Type B pancreatic cell (in vitro differentiated cells): ENCODE data around the gene NUAK1. TPM values are rescaled to one million over a fixed set of nuclear protein-coding genes. Genes with fewer than 3 reads are reported as not detected.

Experiments
- DNase-seq: peaks from one replicate; pipeline ENCODE4 v3.0.0; 2021; ENCODE audit warnings: mixed read lengths; ENCODE audit not compliant: unreplicated experiment; ENCODE audit errors: extremely low spot score
- H3K27ac Mint-ChIP-seq: 2 replicates; pipeline ENCODE4 v1.8.0; 2021; ENCODE audit warnings: mild to moderate bottlenecking, mixed read lengths
- H3K27me3 Mint-ChIP-seq: 2 replicates; pipeline ENCODE4 v1.8.0; 2021; ENCODE audit warnings: mixed read lengths
- H3K36me3 Mint-ChIP-seq: 2 replicates; pipeline ENCODE4 v1.8.0; 2021; ENCODE audit warnings: mixed read lengths
- H3K4me1 Mint-ChIP-seq: one replicate; pipeline ENCODE4 v1.8.0; 2021; ENCODE audit warnings: mixed read lengths; ENCODE audit not compliant: unreplicated experiment
- H3K4me3 Mint-ChIP-seq: 2 replicates; pipeline ENCODE4 v1.8.0; 2021; ENCODE audit warnings: mild to moderate bottlenecking, mixed read lengths
- H3K9me3 Mint-ChIP-seq: 2 replicates; pipeline ENCODE4 v1.8.0; 2021; ENCODE audit warnings: mixed read lengths
- total RNA-seq: library from RNA; stranded (reverse); gene quantifications from 2 replicates; pipeline ENCODE4 v1.2.1, GENCODE V29; 2021; ENCODE audit warnings: low replicate concordance
- TF ChIP-seq, protein P1 (sequence below): fragments of 200-600 bp; sonication (generic); conservative IDR thresholded peaks from 2 replicates; pipeline ENCODE4 v1.5.0; 2021; ENCODE audit warnings: antibody characterized with exemption, mild to moderate bottlenecking

Gene NUAK1
- total RNA-seq, 1 donor from 2014 or later: 8.1 TPM

DNA sequence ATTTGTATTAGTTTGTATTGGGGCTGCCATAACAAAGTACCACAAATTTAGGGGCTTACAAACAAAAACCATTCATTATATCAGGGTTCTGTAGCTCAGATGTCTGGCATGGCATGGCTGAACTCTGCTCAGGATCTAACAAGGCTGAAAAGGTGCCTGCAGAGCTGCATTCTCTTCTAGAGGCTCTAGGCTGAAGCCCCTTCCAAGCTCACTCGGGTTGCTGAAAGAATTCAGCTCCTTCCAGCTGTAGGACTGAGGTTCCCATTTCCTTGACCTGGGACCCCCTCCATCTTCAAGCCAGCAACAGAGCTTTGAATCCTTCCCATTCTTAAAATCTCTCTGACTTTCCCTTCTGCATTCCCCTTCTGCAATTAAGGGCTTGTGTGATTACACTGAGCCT lies 90.7 kb downstream of the NUAK1 start:
- Mint-ChIP-seq H3K4me3 (no peak overlapping the region), H3K4me1 (peaks cover 10% of the 10 kb centered on the region), H3K9me3 (no peaks in the 10 kb centered on the region), H3K36me3 (no peaks in the 10 kb centered on the region), H3K27me3 (peaks cover 19% of the 10 kb centered on the region), H3K27ac (no peak overlapping the region)
- no peak for DNase-seq
- TF ChIP-seq, protein P1, sequence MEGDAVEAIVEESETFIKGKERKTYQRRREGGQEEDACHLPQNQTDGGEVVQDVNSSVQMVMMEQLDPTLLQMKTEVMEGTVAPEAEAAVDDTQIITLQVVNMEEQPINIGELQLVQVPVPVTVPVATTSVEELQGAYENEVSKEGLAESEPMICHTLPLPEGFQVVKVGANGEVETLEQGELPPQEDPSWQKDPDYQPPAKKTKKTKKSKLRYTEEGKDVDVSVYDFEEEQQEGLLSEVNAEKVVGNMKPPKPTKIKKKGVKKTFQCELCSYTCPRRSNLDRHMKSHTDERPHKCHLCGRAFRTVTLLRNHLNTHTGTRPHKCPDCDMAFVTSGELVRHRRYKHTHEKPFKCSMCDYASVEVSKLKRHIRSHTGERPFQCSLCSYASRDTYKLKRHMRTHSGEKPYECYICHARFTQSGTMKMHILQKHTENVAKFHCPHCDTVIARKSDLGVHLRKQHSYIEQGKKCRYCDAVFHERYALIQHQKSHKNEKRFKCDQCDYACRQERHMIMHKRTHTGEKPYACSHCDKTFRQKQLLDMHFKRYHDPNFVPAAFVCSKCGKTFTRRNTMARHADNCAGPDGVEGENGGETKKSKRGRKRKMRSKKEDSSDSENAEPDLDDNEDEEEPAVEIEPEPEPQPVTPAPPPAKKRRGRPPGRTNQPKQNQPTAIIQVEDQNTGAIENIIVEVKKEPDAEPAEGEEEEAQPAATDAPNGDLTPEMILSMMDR: no peak

DNA sequence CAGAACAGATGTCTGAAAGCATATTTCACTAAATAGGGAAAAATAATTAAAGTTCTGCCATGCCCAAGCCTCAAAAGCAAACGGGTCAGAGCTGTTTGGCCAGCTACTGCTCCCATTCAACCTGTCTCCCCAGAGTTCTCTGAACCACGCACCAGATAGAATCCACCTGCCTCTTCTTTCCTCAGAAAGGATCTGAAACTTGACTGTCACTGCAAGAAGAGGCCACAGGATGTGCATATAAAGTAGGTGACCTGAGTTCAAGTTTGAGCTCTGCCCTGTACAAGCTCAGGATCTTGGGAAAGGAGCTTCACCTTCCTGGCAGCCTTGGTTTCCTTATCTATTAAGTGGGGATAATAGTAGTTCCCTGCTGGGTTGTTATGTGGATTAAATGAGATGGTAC lies 91.8 kb downstream of the NUAK1 start:
- no peak for DNase-seq
- TF ChIP-seq, protein P1: no peak
- H3K4me3 Mint-ChIP-seq: no peak overlapping the region
- H3K4me1 Mint-ChIP-seq: peaks cover 5% of the 10 kb centered on the region
- no peaks in the 10 kb centered on the region for H3K9me3 Mint-ChIP-seq
- H3K27ac Mint-ChIP-seq: no peak overlapping the region
- peaks cover 17% of the 10 kb centered on the region for H3K27me3 Mint-ChIP-seq
- H3K36me3 Mint-ChIP-seq: no peaks in the 10 kb centered on the region

DNA sequence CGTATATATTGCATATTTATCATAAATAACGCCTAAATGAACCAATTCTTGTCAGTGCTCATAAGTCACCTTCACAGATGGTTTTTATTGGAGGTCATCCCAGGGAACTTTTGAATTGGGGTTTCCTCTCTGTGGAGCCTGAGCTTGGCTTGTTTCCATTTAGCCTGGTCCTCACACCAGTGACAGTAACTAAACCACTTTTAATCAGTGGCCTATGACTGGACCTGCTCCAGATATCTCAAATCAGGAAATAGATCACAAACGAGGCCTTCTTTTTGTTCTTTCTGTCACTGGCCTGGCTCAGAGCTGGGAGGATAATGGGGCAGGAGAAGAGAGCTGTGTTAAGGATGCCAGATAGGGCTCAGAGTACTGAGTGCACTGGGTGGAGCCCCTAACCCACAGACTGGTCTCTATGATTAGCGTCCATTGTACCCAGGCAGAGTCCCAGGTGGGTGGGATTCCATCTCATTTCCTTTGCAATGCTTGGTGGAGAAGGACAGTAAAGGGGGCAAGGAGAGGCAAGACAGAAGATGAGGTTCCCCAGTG lies 92.4 kb downstream of the NUAK1 start:
- H3K27me3 Mint-ChIP-seq: peaks cover 12% of the 10 kb centered on the region
- H3K9me3 Mint-ChIP-seq: no peaks in the 10 kb centered on the region
- H3K36me3 Mint-ChIP-seq: no peaks in the 10 kb centered on the region
- DNase-seq: no peak
- H3K4me3 Mint-ChIP-seq: no peak overlapping the region
- TF ChIP-seq, protein P1: no peak
- no peak overlapping the region for H3K27ac Mint-ChIP-seq
- H3K4me1 Mint-ChIP-seq: no peaks in the 10 kb centered on the region

DNA sequence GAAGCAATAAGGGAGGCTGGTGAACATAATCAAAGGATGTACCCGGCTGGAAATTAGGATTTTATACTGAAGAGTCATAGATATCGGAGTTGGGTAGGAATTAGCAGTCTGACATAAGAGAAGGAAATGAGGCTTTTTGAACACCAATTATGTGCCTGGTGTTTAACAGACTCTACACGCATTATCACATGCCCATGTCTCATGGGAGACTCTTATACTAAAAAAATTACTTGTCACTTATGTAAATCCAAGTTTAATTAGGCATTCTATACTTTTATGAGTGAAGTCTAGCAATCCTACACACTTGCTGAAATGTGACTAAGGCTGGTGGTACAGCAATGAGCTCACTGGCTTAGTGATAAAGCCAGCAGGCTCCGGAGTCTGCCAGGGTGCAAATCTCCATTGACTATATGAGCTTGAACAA lies 93.5 kb downstream of the NUAK1 start:
- no peaks in the 10 kb centered on the region for H3K4me1 Mint-ChIP-seq
- no peak overlapping the region for H3K4me3 Mint-ChIP-seq
- TF ChIP-seq, protein P1: no peak
- DNase-seq: no peak
- no peak overlapping the region for H3K27ac Mint-ChIP-seq
- no peaks in the 10 kb centered on the region for H3K36me3 Mint-ChIP-seq
- peaks cover 4% of the 10 kb centered on the region for H3K27me3 Mint-ChIP-seq
- no peaks in the 10 kb centered on the region for H3K9me3 Mint-ChIP-seq

DNA sequence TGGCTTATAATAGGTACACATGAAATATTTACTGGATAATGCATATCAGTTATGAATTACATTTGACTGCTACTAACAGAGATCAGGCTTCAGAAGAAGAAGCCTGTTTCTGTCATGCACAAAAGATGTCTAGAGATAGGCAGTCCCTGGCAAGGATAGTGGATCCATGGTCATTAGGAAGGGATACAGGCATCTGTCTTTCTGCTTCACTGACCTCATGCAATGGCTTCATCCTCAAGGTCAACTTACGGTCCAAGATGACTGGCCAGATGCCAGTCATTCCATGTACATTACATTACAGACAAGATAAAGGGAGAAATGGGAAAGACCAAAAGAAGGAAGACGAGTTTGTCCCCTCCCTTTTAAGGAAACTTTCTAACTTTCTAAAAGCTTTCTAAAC lies 94.0 kb downstream of the NUAK1 start:
- Mint-ChIP-seq H3K4me1 (no peaks in the 10 kb centered on the region), H3K27ac (no peak overlapping the region), H3K9me3 (no peaks in the 10 kb centered on the region), H3K36me3 (no peaks in the 10 kb centered on the region), H3K27me3 (peaks cover 3% of the 10 kb centered on the region), H3K4me3 (no peak overlapping the region)
- TF ChIP-seq, protein P1: no peak
- DNase-seq: no peak

DNA sequence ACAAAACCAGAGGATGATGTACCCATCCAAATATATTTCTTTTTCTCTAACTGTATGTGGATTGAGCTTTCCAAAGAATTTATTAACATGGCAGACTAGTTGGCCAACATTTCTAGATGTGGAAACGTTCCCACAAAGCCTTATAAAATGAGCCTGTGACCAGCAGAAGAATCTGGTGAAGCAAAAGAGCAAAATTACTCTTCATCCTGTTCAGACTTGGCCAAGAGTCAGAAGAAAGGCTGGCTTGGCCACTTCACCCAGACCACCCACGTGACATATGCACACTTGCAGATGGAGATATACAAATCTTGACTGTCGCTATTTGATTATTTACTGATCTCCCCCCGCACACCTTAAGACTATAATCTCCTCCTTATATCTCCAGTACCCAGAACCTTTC lies 96.7 kb downstream of the NUAK1 start:
- H3K4me3 Mint-ChIP-seq: no peak overlapping the region
- H3K9me3 Mint-ChIP-seq: no peaks in the 10 kb centered on the region
- TF ChIP-seq, protein P1: no peak
- no peak for DNase-seq
- no peak overlapping the region for H3K27ac Mint-ChIP-seq
- peaks cover 5% of the 10 kb centered on the region for H3K4me1 Mint-ChIP-seq
- H3K36me3 Mint-ChIP-seq: no peaks in the 10 kb centered on the region
- no peaks in the 10 kb centered on the region for H3K27me3 Mint-ChIP-seq
